Measurements from ENCODE around the gene OVOL2.

DNA sequence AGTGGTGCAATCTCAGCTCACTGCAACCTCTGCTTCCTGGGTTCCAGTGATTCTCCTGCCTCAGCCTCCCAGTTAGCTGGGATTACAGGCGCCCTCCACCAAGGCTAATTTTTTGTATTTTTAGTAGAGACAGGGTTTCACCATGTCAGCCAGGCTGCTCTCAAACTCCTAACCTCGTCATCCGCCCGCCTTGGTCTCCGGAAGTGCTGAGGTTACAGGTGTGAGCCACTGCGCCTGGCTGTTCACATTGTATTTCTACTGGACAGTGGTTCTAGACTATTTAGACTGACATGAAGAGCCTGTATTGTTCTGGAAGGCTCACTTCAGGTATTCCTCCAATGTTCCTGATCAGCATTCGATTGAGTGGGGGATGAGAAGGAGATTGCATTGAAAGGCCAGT, 14.8 kb upstream of the OVOL2 start:
- no peak for TF ChIP-seq CHD1 (IDR thresholded peaks at IDR 0.05; ENCODE audit: low read depth, low read length)
- TF ChIP-seq, protein P1, sequence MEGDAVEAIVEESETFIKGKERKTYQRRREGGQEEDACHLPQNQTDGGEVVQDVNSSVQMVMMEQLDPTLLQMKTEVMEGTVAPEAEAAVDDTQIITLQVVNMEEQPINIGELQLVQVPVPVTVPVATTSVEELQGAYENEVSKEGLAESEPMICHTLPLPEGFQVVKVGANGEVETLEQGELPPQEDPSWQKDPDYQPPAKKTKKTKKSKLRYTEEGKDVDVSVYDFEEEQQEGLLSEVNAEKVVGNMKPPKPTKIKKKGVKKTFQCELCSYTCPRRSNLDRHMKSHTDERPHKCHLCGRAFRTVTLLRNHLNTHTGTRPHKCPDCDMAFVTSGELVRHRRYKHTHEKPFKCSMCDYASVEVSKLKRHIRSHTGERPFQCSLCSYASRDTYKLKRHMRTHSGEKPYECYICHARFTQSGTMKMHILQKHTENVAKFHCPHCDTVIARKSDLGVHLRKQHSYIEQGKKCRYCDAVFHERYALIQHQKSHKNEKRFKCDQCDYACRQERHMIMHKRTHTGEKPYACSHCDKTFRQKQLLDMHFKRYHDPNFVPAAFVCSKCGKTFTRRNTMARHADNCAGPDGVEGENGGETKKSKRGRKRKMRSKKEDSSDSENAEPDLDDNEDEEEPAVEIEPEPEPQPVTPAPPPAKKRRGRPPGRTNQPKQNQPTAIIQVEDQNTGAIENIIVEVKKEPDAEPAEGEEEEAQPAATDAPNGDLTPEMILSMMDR (conservative IDR thresholded peaks at IDR 0.05; ENCODE audit: low read depth, low read length), result no peak
- TF ChIP-seq BHLHE40 (IDR thresholded peaks at IDR 0.05; ENCODE audit: low read depth, low read length), result no peak
- TF ChIP-seq POLR2A (IDR thresholded peaks at IDR 0.05; ENCODE audit: low read depth, low read length), result no peak
- TF ChIP-seq RCOR1 (IDR thresholded peaks at IDR 0.05; ENCODE audit: insufficient replicate concordance, low read length), result no peak
- no peak for TF ChIP-seq CEBPB (IDR thresholded peaks at IDR 0.05; ENCODE audit: low read depth, low read length)
- TF ChIP-seq FOS (IDR thresholded peaks at IDR 0.05; ENCODE audit: low read depth, low read length), result no peak

Data from IMR-90 (cell line).